ENCODE measurements around the gene STPG4.

DNA sequence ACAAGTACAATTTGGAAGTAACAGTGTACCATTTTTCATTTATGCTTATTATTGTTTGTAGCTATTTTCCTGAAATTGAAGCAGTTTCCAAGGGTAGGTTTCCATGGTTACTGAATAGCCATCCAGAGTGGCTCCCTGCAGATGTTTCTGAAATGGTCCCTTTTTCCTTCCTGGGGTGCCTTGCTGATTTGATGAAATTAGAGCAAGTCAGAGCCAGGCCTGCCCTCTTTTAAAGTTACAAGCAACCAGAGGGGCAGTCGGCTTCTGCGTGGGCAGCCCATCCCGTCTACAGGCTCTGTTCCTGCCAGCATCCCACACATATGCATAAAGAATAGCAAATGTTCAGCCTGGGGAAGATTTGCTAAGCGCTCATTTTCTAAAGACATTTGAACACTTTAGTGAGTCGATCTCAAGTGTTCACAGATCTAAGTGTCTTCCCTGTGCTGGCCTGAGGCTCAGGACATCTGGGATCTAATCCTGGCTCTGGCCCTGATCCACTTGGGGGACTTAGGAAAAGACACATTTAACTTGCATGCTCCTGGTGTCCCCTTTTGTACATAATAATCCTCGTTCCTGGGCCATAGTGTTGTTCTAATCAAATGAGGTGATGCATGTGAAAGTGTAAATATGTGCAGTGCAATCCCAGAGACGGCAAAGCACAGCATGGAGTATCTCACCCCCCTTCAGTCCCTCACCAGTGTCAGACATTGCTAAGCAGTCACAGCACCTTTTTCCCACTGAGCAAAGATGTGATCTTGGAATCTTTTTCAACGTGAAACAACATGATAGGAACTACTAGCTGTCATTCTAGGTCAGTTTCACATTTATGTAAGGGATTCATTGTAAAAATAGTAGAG is 92.2 kb downstream of the STPG4 start:
- TF ChIP-seq, protein P1, sequence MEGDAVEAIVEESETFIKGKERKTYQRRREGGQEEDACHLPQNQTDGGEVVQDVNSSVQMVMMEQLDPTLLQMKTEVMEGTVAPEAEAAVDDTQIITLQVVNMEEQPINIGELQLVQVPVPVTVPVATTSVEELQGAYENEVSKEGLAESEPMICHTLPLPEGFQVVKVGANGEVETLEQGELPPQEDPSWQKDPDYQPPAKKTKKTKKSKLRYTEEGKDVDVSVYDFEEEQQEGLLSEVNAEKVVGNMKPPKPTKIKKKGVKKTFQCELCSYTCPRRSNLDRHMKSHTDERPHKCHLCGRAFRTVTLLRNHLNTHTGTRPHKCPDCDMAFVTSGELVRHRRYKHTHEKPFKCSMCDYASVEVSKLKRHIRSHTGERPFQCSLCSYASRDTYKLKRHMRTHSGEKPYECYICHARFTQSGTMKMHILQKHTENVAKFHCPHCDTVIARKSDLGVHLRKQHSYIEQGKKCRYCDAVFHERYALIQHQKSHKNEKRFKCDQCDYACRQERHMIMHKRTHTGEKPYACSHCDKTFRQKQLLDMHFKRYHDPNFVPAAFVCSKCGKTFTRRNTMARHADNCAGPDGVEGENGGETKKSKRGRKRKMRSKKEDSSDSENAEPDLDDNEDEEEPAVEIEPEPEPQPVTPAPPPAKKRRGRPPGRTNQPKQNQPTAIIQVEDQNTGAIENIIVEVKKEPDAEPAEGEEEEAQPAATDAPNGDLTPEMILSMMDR (IDR thresholded peaks at IDR 0.05) = no peak
- no peak for TF ChIP-seq POLR2A (IDR thresholded peaks at IDR 0.05)
- no peak for TF ChIP-seq POLR2AphosphoS5 (IDR thresholded peaks at IDR 0.05)

Measured in upper lobe of left lung (tissue), 4 donors.